Measurements from ENCODE around the gene CFDP1. TPM values are rescaled to one million over a fixed set of nuclear protein-coding genes. Genes with fewer than 3 reads are reported as not detected.

The CFDP1 gene
- total RNA-seq (2013) = 49.3 TPM
- polyA plus RNA-seq (10 to 100 TPM; 12.9 to 23.2 (median 19.0) TPM), polyA minus RNA-seq (7.3 and 10.4 TPM in 2 replicates), total RNA-seq (3.2 to 17.4 (median 13.3) reads per million in 11 experiments)

GRCh38 chr16:75432828-75433731 lies at the start of gene CFDP1:
TSS of gene CFDP1 (minus strand) at chr16:75433503. CDS start at chr16:75433352, 151 bp downstream.
- Mint-ChIP-seq H3K4me3 (peak within 1 kb of the TSS; percentile 76 to 99), H3K27me3 (ENCODE audit: low read depth in 3 of 3) (peaks cover 0 to 10% (median 3%) of the 10 kb centered on the region in 3 donors), H3K36me3 (peaks cover 3 to 10% of the 10 kb centered on the region in 2 donors), H3K9me3 (peaks cover 0 to 4% (median 0%) of the 10 kb centered on the region in 7 donors), H3K4me1 (peaks cover 30% of the 10 kb centered on the region), H3K27ac (peak within 1 kb of the TSS; percentile 95 to 100 (median 99))
- peak within 1 kb of the TSS; percentile 96 for H3K9ac ChIP-seq (ENCODE audit: insufficient read depth, low read length, poor library complexity, severe bottlenecking)
- no peaks in the 10 kb centered on the region for H3K9me3 ChIP-seq (replicated peaks in 1 of 2; ENCODE audit: control insufficient read depth in 1 of 2, insufficient read depth in 1 of 2, low read length in 2 of 2)
- no peaks in the 10 kb centered on the region for H3K27me3 ChIP-seq (ENCODE audit: control insufficient read depth in 2 of 2, insufficient read depth in 2 of 2, low read length in 2 of 2)
- H3K4me2 ChIP-seq (replicated peaks; ENCODE audit: extremely low read depth, low read length, poor library complexity, severe bottlenecking) = peak within 1 kb of the TSS; percentile 85
- H2AFZ ChIP-seq (ENCODE audit: insufficient read depth, low read depth, low read length, poor library complexity, severe bottlenecking) = peak within 1 kb of the TSS; percentile 92
- no peaks in the 10 kb centered on the region for H4K20me1 ChIP-seq (ENCODE audit: insufficient read depth, low read length)
- peaks cover 16 to 26% of the 10 kb centered on the region in 2 donors for H3K4me1 ChIP-seq (ENCODE audit: control insufficient read depth in 1 of 2, insufficient read depth in 2 of 2, low read length in 2 of 2)
- H3K4me3 ChIP-seq (replicated peaks in 1 of 3; ENCODE audit: low read depth in 2 of 3, low read length in 3 of 3) = peak within 1 kb of the TSS; percentile 74 to 91 (median 83)
- peak within 1 kb of the TSS; percentile 96 to 99 for H3K27ac ChIP-seq (ENCODE audit: low read depth in 1 of 2, low read length in 2 of 2)
- no peaks in the 10 kb centered on the region for H3K36me3 ChIP-seq (replicated peaks in 1 of 2; ENCODE audit: control insufficient read depth in 1 of 2, insufficient read depth in 2 of 2, low read length in 2 of 2)
- peak; percentile 93 to 95 (median 94) for DNase-seq
- intact Hi-C loops (cut with micrococcal nuclease) = loop anchor here (5.0 to 10.0 kb wide), 4 partner anchors 84 to 192 kb away; partner anchors contain the start of genes ADAT1 (in 2 of the 2) and GABARAPL2 (in 2 of the 2)
- no peak for TF ChIP-seq CTCF (IDR thresholded peaks at IDR 0.05)
- H3K79me2 ChIP-seq (ENCODE audit: insufficient read depth, low read length) = peaks cover 27% of the 10 kb centered on the region
- under 1% methylated on average over 74 of the region's 85 CpGs for WGBS (ENCODE audit: insufficient coverage)

GRCh38 chr16:75482434-75483205 lies 49.3 kb upstream of the CFDP1 start:
- no peak for TF ChIP-seq CTCF (IDR thresholded peaks at IDR 0.05)
- Histone ChIP-seq H3K9ac (ENCODE audit: insufficient read depth, low read length, poor library complexity, severe bottlenecking) (no peak overlapping the region), H4K20me1 (ENCODE audit: insufficient read depth, low read length) (no peaks in the 10 kb centered on the region), H2AFZ (ENCODE audit: insufficient read depth, low read depth, low read length, poor library complexity, severe bottlenecking) (no peak overlapping the region), H3K4me2 (replicated peaks; ENCODE audit: extremely low read depth, low read length, poor library complexity, severe bottlenecking) (no peak overlapping the region), H3K79me2 (ENCODE audit: insufficient read depth, low read length) (no peaks in the 10 kb centered on the region), H3K36me3 (replicated peaks in 1 of 2; ENCODE audit: control insufficient read depth in 1 of 2, insufficient read depth in 2 of 2, low read length in 2 of 2) (no peaks in the 10 kb centered on the region), H3K4me1 (ENCODE audit: control insufficient read depth in 1 of 2, insufficient read depth in 2 of 2, low read length in 2 of 2) (peaks cover 12 to 14% of the 10 kb centered on the region in 2 donors), H3K4me3 (replicated peaks in 1 of 3; ENCODE audit: low read depth in 2 of 3, low read length in 3 of 3) (no peak overlapping the region), H3K9me3 (replicated peaks in 1 of 2; ENCODE audit: control insufficient read depth in 1 of 2, insufficient read depth in 1 of 2, low read length in 2 of 2) (no peaks in the 10 kb centered on the region), H3K27me3 (ENCODE audit: control insufficient read depth in 2 of 2, insufficient read depth in 2 of 2, low read length in 2 of 2) (no peaks in the 10 kb centered on the region), H3K27ac (ENCODE audit: low read depth in 1 of 2, low read length in 2 of 2) (no peak overlapping the region)
- Mint-ChIP-seq H3K4me3 (no peak overlapping the region), H3K9me3 (peaks cover 0 to 5% (median 0%) of the 10 kb centered on the region in 7 donors), H3K27ac (peak overlapping the region in 2 of 7 donors; percentile 21 to 38), H3K27me3 (ENCODE audit: low read depth in 3 of 3) (peaks cover 8 to 16% (median 16%) of the 10 kb centered on the region in 3 donors), H3K4me1 (peaks cover 9% of the 10 kb centered on the region), H3K36me3 (no peaks in the 10 kb centered on the region)
- intact Hi-C loops (cut with micrococcal nuclease) = no loop called here
- 72% methylated on average over 10 of the region's 14 CpGs for WGBS (ENCODE audit: insufficient coverage)
- DNase-seq = no peak

Measured in CD14-positive monocyte (primary cell).